HT-29 (cell line): ENCODE results near the gene TPRG1L. TPM values are rescaled to one million over a fixed set of nuclear protein-coding genes. Genes with fewer than 3 reads are reported as not detected.
A peak's percentile ranks its signal among the peaks of the same experiment; 100 is the strongest.
"Not testable (repeated sequence)": the region's sequence is repeated elsewhere in the genome, so short reads cannot be mapped to it uniquely, and the experiment has no call there.

Experiments used
- DNase-seq: peaks from one replicate; pipeline ENCODE4 v3.0.0-alpha.2; 2015; ENCODE audit warnings: low spot score
- total RNA-seq: library from RNA; depleted of rRNA; stranded (reverse); fragments of >200 nt; shearing (Covaris generic); gene quantifications from 2 replicates; pipeline ENCODE4 v1.2.3, GENCODE V29; 2014; rRNA removed

Gene TPRG1L
- total RNA-seq: 43.1 and 44.4 TPM in 2 replicates

DNA sequence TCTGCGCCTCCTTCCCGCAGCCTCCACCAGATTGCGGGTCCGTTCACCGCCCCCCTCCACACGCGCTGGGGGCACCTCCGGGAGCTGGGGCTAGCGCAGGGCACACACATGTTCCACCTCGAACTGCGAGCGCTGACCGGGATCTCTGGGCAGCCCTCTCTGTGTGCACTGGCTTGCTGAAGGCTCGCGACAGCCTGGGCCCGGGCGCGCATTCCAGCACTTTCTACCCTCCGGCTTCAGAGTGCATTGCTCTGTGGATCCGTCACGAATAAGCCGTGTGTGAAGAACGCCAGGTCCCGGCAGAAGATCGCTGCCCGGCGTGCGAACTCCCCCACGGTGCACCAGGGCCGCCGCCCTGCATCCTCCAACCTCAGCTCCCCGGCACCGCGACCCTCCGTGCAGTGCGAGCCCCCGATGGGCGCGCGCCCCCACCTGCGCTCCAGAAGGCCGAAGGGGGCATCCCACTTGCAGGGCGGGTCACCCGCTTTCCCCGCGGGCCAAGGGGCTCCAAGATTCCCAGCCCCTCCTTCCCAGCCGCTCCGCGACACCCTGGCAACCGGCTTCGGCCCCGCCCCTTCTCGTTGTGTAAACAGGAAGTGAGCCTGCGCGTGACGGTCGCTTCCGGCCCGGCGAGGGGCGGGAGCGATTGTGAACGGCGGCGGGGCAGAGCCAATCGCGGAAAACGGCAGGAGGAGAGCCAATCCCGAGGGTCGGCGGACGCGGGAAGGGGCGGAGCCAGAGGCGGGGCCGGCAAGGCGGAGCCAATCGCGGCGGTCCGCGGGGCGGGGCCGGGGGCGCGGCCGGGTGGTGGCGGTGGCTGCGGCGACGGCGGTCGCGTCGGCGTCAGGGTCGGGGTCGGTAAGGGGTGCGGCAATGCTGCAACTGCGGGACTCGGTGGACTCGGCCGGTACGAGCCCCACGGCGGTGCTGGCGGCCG, at the start of gene TPRG1L:
TPRG1L (plus strand) TSS at position 816 of the 937 bp plus-strand sequence; CDS start at position 874, 58 bp downstream.
- DNase-seq: peak; percentile 96

DNA sequence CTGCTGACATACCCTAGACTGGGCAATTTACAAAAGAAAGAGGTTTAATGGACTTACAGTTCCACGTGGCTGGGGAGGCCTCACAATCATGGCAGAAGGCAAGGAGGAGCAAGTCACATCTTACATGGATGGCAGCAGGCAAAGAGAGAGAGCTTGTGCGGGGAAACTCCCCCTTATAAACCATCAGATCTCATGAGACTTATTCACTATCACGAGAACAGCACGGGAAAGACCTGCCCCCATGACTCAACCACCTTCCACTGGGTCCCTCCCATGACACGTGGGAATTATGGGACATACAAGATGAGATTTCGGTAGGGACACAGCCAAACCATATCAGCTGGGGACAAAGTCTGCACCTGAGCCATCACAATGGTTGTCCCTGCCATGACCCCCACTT, 49.3 kb upstream of the TPRG1L start:
- not testable (repeated sequence) for DNase-seq

DNA sequence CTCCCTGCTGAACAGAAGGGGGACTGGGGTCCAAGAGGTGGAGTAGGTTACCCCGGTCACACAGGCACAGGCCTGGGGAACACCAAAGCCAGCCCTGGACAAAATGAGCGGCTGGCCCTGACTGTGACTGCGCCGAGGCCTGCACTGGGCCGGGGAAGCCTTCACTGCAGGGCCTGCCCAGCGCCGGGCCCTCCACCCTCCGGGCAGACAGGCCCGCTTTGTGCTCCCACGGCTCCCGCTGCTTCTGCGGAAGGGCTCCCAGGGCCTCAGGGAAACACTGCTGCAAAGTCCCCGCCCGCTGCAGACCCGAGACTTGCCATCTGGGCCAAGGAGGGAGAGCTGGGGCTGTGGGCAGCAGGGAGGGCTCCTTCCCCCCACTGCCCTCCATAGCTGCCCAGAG, 48.8 kb upstream of the TPRG1L start:
- DNase-seq: no peak

DNA sequence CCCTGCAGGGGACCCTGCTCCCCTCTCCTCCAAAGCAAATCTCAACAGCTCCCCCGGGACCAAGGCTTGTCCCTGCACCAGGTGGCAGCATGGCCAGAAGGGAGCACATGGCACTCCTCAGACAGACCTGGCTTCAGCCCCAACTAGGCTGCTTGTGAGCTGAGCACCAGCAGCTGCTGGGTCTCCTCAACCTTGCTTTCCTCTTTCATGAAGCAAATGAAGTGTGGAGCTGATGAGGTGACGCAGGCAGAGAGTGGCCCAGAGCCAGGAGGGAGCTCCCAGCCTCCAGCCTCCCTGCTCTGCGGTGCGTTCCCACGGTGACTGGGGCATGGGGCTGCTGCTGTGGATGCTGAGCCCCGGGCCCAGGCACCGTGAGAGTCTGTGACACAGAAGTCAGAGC, 47.5 kb upstream of the TPRG1L start:
- DNase-seq: no peak

DNA sequence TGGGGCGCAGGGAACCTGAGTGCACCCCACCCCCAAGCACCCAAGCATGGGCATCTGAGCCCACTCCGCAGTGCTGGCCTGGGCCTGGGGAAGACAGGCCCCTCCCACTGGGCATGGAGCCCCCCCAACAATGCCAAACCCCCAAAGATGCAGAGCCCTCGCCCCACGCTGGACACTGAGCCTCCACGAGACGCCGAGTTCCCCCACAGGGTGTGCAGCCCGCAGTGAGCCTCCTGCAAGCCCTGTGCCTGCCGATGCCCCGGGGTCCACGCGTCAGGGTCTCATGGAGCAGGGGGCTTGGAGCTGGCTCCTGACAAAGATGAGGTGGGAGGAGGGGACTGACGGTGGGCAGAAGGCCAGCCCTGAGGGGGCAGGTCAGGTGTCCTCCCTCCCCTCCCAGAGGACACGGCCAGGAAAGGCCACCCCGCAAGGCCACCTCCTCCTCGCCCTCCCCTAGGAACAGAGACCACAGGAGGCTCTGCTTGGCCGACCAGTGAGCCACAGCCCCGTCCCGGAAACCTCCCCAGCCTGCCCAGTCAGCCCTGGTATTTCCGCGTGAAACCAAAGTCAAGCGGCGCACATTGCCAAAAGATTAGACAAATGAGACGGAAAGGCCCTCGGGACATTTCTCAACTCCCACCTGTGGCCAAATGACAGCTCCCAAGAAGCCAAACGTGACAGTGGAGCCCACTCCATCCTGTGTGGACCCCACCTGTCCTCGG, 46.9 kb upstream of the TPRG1L start:
- no peak for DNase-seq

DNA sequence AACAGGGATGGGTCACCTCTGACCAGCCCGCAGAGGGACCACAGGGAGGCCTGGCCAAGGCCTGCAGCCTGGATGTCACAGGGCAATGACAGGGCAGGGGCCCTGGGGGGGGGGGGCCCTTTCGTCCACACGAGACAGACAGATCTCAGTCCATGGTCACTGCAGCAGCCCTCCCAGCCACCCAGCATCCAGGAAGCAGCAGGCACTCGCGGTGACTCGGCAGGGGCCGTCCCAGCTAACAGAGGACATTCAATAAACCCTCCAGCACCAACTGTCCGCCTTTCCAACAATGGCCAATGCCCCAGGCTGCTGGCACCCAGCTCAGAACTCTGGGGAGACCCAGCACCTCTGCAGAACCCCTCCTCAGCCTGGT, 46.4 kb upstream of the TPRG1L start:
- no peak for DNase-seq

DNA sequence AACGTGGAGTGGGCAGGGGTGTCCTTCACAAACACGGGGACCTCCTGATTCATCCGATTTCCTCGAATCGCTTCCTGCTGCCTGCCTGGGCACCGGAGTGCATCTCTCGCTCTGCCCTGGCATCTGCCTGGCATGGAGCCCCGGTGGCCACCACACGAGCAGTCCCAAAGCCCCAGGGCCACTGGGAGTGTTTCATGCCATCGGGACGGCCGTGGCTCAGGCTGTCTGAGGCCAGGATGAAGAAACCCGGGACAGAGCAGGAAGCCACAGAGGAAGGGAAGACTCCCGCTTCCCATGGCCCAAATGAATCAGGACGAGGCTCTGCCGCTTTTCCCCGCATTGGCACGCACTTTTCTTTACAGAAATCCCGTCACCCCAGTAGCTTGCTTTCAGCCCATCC, 45.9 kb upstream of the TPRG1L start:
- DNase-seq: no peak

DNA sequence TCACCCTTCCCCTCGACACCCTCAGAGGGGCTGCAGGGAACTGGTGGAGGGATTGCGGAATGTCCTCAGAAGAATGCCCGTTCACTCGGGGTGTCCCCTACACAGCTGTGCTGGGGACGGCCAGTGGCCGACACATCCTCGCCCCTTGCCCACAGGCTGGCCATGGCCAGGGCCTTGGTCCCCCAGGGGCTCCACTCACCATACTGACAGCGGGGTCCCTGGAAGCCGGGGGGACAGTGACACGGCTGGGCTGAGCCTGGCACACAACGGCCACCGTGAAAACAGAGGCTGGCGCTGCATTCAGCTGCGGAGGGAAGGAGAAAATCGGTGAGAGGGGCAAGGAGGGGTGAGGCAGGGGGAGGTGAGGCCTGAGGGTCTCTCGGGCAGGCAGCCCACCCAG, 45.2 kb upstream of the TPRG1L start:
- DNase-seq: no peak

DNA sequence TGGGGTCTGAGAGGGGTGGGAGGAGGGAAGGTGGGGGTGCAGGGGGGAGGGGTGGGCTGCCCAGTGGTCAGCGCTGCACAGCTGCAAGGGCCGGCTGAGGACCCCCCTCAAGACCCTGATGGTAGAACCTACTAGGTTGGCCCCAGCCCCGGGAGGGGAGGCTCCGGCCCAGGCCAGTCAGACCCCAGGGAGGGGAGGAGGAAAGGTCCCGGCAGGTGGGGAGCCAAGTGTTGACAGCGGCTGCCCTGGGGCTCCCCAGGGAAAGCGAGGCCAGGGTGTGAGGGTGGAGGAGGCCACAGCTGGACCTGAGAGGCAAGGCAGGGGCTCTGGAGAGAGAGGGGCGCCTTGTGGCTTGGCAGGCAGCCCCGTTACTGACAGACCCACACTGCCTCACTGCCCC, 44.6 kb upstream of the TPRG1L start:
- DNase-seq: no peak

DNA sequence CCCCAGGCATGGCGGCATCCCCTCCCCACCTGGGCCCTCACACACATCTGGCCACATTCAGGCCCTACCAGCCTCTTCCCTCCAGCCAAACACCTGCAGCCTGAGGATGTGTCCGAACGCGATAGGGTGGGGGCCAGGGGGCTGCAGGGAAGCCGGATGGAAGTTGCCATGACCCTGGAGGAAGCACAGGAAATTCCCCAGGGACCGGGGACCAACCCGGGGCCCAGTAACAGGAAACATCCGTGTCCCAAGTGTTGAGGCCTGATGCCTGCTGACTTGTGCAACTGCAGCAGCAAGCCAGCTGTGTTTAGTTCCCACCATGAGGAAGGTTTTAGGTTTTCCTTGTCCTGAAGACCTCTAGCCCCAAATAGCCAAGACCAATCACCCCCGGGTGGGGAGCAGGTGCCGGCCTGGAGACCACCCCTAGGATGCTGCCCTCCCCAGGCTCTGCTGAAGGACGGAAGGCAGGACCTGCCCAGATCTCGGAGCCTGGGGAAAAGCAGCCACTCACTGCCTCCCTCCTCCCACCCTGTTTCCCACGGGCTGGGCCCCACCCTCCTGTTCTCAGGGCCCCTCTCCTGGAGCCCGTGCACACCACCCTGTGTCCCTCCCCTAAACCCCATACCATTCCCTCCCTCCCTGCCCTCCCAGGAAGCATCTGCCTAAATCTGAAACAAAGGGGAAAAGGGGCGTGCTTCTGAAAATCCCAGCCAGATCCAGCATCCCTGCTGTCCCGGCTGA, 43.3 kb upstream of the TPRG1L start:
- DNase-seq: no peak

DNA sequence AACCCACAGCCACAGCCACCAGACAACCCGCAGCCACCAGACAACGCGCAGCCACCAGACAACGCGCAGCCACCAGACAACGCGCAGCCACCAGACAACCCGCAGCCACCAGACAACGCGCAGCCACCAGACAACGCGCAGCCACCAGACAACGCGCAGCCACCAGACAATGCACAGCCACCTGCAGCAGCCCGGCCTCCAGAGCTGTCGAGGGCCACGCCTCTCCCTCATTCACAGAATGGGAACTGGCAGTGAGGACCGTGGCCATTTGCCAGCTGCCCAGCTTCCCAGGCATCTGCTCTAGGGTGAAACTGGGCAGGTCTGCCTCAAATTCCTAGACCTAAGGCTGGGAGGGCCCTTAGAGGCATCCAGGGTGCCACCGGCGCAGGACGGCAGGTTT, 41.1 kb upstream of the TPRG1L start:
- not testable (repeated sequence) for DNase-seq

DNA sequence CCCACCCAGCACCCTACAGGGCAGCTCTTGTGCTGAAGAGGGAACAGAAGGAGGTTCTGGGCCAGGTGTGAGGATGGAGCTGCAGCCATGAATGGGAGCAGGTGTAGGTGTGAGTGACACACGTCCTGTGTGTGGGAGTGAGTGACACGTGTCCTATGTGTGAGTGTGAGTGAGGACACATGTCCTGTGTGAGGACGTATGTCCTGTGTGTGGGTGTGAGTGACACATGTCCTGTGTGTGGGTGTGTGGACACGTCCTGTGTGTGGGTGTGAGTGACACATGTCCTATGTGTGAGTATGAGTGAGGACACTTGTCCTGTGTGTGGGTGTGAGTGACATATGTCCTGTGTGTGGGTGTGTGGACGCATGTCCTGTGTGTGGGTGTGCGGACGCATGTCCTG, 39.9 kb upstream of the TPRG1L start:
- DNase-seq: no peak

DNA sequence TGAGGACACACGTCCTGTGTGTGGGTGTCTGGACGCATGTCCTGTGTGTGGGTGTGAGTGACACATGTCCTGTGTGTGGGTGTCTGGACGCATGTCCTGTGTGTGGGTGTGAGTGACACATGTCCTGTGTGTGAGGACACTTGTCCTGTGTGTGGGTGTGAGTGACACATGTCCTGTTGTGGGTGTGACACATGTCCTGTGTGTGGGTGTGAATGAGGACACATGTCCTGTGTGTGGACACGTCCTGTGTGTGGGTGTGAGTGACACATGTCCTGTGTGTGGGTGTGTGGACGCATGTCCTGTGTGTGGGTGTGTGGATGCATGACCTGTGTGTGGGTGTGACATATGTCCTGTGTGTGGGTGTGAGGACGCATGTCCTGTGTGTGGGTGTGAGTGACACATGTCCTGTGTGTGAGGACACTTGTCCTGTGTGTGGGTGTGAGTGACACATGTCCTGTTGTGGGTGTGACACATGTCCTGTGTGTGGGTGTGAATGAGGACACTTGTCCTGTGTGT, 39.4 kb upstream of the TPRG1L start:
- DNase-seq: not testable (repeated sequence)

DNA sequence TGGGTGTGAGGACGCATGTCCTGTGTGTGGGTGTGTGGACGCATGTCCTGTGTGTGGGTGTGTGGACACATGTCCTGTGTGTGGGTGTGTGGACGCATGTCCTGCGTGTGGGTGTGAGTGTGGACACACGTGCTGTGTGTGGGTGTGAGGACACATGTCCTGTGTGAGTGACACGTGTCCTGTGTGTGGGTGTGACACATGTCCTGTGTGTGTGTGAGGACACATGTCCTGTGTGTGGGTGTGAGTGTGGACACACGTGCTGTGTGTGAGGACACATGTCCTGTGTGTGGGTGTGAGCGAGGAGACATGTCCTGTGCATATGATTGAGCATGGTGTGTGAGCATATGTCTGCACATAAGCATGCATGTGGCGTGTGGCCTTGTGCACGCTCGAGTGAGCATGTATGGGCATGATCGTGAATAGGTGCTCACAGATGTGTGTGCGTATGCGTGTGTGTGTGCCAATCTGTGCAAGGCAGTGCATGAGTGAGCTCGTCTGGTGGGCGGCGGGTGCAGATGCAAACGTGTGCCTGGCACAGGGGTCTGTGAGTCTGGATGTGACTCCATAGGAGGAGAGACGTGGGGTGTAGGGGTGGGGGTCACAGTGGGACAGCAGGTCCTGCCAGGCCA, 38.8 kb upstream of the TPRG1L start:
- DNase-seq: no peak

DNA sequence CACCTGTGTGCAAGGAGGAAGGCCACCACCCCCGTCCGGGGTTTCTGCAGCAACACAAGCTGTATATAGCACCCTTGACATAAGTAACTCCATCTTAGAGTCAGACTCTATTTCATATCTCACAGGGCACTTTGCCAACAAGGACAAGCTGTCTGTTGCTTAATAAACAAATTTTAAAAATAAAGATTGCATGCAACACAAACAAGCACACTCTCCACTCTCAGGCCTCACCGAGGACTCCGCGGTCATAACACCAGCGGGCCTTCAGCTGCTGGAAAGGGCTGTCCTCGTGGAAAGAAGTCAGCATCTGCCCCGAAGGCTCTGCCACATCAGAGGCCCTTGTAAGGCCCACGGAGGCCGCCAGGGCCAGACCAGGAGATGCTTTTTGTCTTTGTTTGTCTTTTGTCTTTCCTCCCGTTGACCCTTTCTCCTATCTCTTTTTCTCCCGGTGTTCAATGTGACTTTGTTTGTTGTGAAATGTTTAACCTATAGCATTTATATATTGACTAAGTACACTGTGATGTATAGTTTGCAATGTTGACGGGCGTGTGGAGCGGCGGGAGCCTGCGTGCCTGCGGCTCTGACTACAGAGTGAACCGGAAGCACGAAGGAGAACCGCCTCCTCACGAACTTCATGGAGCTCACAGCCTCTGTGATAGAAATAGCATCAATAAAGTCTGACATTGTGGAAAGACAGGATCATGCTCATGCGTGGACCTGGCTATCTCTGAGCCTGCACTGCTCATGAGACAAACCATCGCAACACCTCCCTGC, 37.6 kb upstream of the TPRG1L start:
- DNase-seq: peak; percentile 42

DNA sequence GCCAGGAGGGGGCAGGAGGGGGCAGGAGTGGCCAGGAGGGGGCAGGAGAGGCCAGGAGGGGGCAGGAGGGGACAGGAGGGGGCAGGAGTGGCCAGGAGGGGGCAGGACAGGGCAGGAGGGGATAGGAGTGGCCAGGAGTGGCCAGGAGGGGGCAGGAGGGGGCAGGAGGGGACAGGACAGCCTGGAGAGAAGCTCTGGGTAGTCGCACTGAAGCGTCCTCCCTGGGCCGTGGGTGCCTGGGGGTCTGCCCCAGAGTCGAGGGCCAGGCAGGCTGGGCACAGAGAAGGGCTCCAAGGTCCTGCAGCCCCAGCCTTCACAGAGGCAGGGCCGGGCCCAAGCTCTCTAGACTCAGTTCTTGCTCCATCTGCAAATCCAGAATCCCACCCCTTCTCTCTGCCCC, 36.4 kb upstream of the TPRG1L start:
- DNase-seq: no peak

DNA sequence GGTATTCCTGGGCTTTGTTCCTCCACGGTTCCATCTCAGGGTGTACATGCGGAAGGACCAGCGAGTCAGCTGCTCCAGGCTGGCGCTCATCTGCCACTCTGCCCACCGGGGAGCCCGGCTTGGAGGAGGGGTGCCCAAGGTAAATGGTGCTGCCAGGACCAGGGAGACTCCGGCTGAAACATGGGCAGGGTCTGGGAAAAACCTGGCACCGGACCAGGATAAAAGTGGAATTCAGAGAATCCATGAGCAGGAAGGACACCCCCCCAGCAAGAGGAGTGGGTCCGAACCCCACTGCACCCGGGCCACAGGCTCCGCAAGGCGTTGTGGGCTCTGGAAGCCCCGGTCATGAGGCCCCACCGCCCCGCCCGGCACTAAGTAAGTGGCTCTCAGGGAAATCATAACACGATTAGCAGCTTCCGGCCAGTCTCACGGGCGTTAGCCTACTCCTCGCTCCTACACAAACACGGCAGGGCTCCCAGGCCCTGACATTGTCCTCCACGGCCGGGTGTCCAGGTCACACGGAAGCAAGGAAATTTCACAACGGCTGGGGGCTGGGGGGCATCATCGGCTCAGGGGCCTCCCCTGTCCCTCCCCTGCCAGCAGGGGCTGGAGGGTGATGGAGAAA, 34.6 kb upstream of the TPRG1L start:
- DNase-seq: no peak

DNA sequence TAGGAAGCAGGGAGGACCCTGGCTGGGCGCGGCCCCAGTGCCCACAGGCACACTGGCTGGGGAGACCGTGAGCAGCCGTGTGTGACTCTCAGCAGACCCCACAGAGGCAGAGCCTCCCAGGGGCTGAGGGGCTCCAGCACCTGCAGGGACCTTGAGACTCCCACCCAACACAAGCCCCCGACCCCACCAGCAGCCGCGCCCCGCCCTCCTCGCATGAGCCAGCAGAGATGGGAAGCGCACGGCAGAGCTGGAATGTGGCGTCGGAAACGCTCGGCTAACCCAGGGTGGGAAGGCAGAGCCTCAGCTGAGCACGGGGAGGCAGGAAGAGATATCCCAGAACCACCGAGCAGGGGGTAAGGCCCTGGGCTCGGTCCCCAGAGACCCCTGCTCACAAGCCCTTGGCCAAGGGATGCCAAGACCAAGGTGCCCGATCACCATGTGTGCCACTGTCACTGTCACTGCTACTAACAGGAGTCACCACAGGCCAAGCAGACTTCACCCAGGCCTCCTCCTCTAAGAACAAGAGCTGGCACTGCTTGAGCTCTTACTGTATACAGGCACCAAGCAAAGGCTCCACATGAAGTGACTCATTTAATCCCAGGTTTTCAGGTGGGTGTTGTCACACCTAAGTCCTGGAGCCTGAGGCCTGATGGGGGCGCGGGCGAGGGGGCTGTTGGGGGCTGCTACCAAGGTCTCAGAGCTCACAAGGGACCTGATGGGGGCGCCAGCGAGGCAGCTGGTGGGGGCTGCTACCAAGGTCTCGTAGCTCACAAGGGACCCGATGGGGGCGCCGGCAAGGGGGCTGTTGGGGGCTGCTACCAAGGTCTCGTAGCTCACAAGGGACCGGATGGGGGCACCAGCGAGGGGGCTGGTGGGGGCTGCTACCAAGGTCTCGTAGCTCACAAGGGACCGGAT, 33.6 kb upstream of the TPRG1L start:
- no peak for DNase-seq

DNA sequence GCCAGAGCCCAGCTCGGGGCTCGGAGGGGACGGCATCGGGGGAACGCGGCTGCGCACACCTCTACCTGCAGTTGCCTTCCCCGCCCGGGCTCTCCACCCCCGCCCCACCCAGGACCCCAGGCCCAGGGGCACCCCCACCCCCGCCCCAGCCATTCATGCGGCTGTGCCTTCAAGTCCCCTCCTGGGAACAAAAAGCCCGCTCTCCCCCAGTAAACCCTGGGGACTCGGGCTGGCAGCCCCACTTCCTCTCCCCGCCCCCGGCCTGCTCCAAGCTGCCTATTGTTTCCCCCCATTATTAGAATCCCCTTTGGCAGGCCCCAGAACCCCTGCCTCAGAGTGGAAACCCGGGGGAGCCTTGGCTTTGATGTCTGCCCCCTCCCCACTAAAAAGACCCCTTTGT, 31.5 kb upstream of the TPRG1L start:
- no peak for DNase-seq
